Nephron progenitor cell (in vitro differentiated cells): Measurements from ENCODE around the gene BTLA.
"Not testable (repeated sequence)": the region's sequence is repeated elsewhere in the genome, so short reads cannot be mapped to it uniquely, and the experiment has no call there.

Experiments used
- DNase-seq: peaks from one replicate; pipeline ENCODE4 v3.0.0; 2021
- H3K27ac Mint-ChIP-seq: 2 replicates; pipeline ENCODE4 v1.8.0; 2021; ENCODE audit warnings: mild to moderate bottlenecking, moderate library complexity, mixed read lengths
- H3K27me3 Mint-ChIP-seq: 2 replicates; pipeline ENCODE4 v1.8.0; 2021; ENCODE audit warnings: mild to moderate bottlenecking, low read depth, mixed read lengths; ENCODE audit not compliant: poor library complexity
- H3K36me3 Mint-ChIP-seq: 2 replicates; pipeline ENCODE4 v1.8.0; 2021; ENCODE audit warnings: low read depth, mixed read lengths
- H3K4me1 Mint-ChIP-seq: 2 replicates; pipeline ENCODE4 v1.8.0; 2021; ENCODE audit warnings: mixed read lengths
- H3K4me3 Mint-ChIP-seq: 2 replicates; pipeline ENCODE4 v1.8.0; 2021; ENCODE audit warnings: mild to moderate bottlenecking, moderate library complexity, mixed read lengths
- H3K9me3 Mint-ChIP-seq: 2 replicates; pipeline ENCODE4 v1.8.0; 2021; ENCODE audit warnings: mild to moderate bottlenecking, moderate library complexity, mixed read lengths
- TF ChIP-seq, protein P1 (sequence below): fragments of 200-600 bp; sonication (generic); IDR thresholded peaks from 2 replicates; pipeline ENCODE4 v1.5.0; 2021; ENCODE audit warnings: antibody characterized with exemption

The BTLA gene

GRCh38 chr3:112519424-112520001, 20.2 kb upstream of the BTLA start:
- H3K36me3 Mint-ChIP-seq = peaks cover 5% of the 10 kb centered on the region
- TF ChIP-seq, protein P1, sequence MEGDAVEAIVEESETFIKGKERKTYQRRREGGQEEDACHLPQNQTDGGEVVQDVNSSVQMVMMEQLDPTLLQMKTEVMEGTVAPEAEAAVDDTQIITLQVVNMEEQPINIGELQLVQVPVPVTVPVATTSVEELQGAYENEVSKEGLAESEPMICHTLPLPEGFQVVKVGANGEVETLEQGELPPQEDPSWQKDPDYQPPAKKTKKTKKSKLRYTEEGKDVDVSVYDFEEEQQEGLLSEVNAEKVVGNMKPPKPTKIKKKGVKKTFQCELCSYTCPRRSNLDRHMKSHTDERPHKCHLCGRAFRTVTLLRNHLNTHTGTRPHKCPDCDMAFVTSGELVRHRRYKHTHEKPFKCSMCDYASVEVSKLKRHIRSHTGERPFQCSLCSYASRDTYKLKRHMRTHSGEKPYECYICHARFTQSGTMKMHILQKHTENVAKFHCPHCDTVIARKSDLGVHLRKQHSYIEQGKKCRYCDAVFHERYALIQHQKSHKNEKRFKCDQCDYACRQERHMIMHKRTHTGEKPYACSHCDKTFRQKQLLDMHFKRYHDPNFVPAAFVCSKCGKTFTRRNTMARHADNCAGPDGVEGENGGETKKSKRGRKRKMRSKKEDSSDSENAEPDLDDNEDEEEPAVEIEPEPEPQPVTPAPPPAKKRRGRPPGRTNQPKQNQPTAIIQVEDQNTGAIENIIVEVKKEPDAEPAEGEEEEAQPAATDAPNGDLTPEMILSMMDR = peak; percentile 71
- H3K4me1 Mint-ChIP-seq = peaks cover 8% of the 10 kb centered on the region
- H3K4me3 Mint-ChIP-seq = no peak overlapping the region
- H3K9me3 Mint-ChIP-seq = no peaks in the 10 kb centered on the region
- H3K27ac Mint-ChIP-seq = no peak overlapping the region
- peak; percentile 4 for DNase-seq
- peaks cover 3% of the 10 kb centered on the region for H3K27me3 Mint-ChIP-seq

- DNase-seq, H3K27me3 Mint-ChIP-seq, H3K9me3 Mint-ChIP-seq, H3K36me3 Mint-ChIP-seq, H3K27ac Mint-ChIP-seq, H3K4me3 Mint-ChIP-seq, H3K4me1 Mint-ChIP-seq: not testable (repeated sequence)
These were observed 19.7 kb upstream of the BTLA start for GRCh38 chr3:112518970-112519369.

- DNase-seq = no peak
- Mint-ChIP-seq H3K4me1 (peaks cover 8% of the 10 kb centered on the region), H3K36me3 (peaks cover 5% of the 10 kb centered on the region), H3K4me3 (no peak overlapping the region), H3K27me3 (peaks cover 3% of the 10 kb centered on the region), H3K27ac (no peak overlapping the region), H3K9me3 (peaks cover 34% of the 10 kb centered on the region)
- TF ChIP-seq, protein P1 = no peak
These were observed 15.4 kb upstream of the BTLA start for GRCh38 chr3:112514527-112515128.

- TF ChIP-seq, protein P1 = no peak
- no peak for DNase-seq
- H3K27me3 Mint-ChIP-seq = peaks cover 2% of the 10 kb centered on the region
- H3K27ac Mint-ChIP-seq = no peak overlapping the region
- H3K9me3 Mint-ChIP-seq = peaks cover 49% of the 10 kb centered on the region
- H3K36me3 Mint-ChIP-seq = peaks cover 5% of the 10 kb centered on the region
- no peak overlapping the region for H3K4me3 Mint-ChIP-seq
- H3K4me1 Mint-ChIP-seq = peaks cover 8% of the 10 kb centered on the region
These were observed 13.0 kb upstream of the BTLA start for GRCh38 chr3:112512320-112512719.

DNA sequence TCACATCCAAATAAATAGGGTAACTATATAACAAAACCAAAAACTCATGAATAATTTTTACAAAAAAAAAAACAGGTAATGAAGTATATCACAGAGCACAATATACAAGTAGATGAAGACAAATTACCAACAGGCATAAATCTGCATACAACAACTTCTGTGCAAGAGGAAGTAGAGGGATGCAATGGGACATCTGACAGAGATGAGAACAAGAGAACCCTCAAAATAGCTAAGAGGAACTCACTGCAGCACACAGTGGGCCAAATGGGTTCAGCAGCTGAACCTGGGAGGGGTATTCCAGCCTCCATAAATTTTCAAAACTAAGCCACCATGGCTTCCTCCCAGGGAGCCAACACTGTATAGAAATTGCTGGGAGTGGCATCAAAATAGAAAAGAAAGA, 9.6 kb upstream of the BTLA start:
- Mint-ChIP-seq H3K4me1 (no peaks in the 10 kb centered on the region), H3K9me3 (peaks cover 42% of the 10 kb centered on the region), H3K27ac (no peak overlapping the region), H3K27me3 (peaks cover 2% of the 10 kb centered on the region), H3K4me3 (no peak overlapping the region), H3K36me3 (peaks cover 5% of the 10 kb centered on the region)
- DNase-seq = no peak
- TF ChIP-seq, protein P1 = no peak

DNA sequence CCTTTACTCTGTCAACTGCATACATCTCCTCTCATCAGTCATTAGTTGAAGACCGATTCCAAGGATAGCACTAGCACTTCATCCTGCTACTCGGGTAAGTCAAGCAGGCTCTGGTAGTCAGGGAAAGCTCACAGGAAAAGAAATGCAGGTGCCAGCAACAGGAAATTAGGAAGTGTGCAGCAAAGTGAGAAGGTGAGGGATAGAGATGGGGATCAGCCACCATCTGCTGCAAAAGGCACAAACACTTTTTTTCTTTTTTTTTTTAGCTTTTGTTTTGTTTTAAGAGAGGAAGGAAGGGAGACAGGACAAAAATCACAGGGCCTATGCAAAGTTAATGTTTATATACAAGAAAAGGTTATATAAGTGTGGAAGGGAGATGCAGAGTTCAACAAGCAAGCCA, 9.0 kb upstream of the BTLA start:
- H3K9me3 Mint-ChIP-seq = peaks cover 37% of the 10 kb centered on the region
- TF ChIP-seq, protein P1 = no peak
- H3K36me3 Mint-ChIP-seq = peaks cover 5% of the 10 kb centered on the region
- no peak overlapping the region for H3K27ac Mint-ChIP-seq
- DNase-seq = no peak
- H3K27me3 Mint-ChIP-seq = peaks cover 3% of the 10 kb centered on the region
- H3K4me3 Mint-ChIP-seq = no peak overlapping the region
- H3K4me1 Mint-ChIP-seq = no peaks in the 10 kb centered on the region
